Trophoblast cell (in vitro differentiated cells and primary cell): ENCODE results near the gene OR1F1.

Experiments
- DNase-seq, 2 donors: peaks; one replicate each; pipeline ENCODE4 v3.0.0-alpha.2; 2016
- H2AFZ ChIP-seq: 2 replicates; pipeline ENCODE4 v1.6.1; 2013; ENCODE audit warnings: low read length, moderate library complexity, mild to moderate bottlenecking; ENCODE audit not compliant: insufficient read depth, poor library complexity
- H2AK5ac ChIP-seq: 2 replicates; pipeline ENCODE4 v1.6.1; 2013; ENCODE audit warnings: mild to moderate bottlenecking, low read length
- H2BK120ac ChIP-seq: 2 replicates; pipeline ENCODE4 v1.6.1; 2013; ENCODE audit warnings: low read length, mild to moderate bottlenecking, moderate library complexity; ENCODE audit not compliant: insufficient read depth, poor library complexity
- H2BK12ac ChIP-seq: 2 replicates; pipeline ENCODE4 v1.6.1; 2013; ENCODE audit warnings: mild to moderate bottlenecking, low read length, moderate library complexity
- H2BK5ac ChIP-seq: 2 replicates; pipeline ENCODE4 v1.6.1; 2013; ENCODE audit warnings: low read length, low read depth, moderate library complexity, mild to moderate bottlenecking; ENCODE audit not compliant: poor library complexity
- H3K14ac ChIP-seq: 2 replicates; pipeline ENCODE4 v1.6.1; 2013; ENCODE audit warnings: mild to moderate bottlenecking, low read length
- H3K18ac ChIP-seq: 2 replicates; pipeline ENCODE4 v1.6.1; 2013; ENCODE audit warnings: mild to moderate bottlenecking, low read length
- H3K23ac ChIP-seq: 2 replicates; pipeline ENCODE4 v1.6.1; 2013; ENCODE audit warnings: low read length
- H3K27ac ChIP-seq: 2 replicates; pipeline ENCODE4 v1.5.1; 2013; ENCODE audit warnings: low read depth, mild to moderate bottlenecking, inconsistent platforms, low read length, moderate library complexity
- H3K27me3 ChIP-seq: 2 replicates; pipeline ENCODE4 v1.6.1; 2013; ENCODE audit warnings: inconsistent platforms, mild to moderate bottlenecking, low read length, moderate library complexity; ENCODE audit not compliant: insufficient read depth
- H3K36me3 ChIP-seq, 2 experiments: 1 replicate in 1 of 2; 2 replicates in 1 of 2; pipeline ENCODE4 v1.6.1; 2013; ENCODE audit warnings: low read length in 2 of 2, mild to moderate bottlenecking in 2 of 2, moderate library complexity in 1 of 2; ENCODE audit not compliant: insufficient read depth in 2 of 2, control insufficient read depth in 1 of 2
- H3K4ac ChIP-seq: 2 replicates; pipeline ENCODE4 v1.6.1; 2013; ENCODE audit warnings: low read depth, mild to moderate bottlenecking, low read length, moderate library complexity
- H3K4me1 ChIP-seq, 2 experiments: 1 replicate in 1 of 2; 2 replicates in 1 of 2; pipeline ENCODE4 v1.6.1; 2013; ENCODE audit warnings: low read length in 2 of 2, mild to moderate bottlenecking in 2 of 2, moderate library complexity in 1 of 2; ENCODE audit not compliant: insufficient read depth in 2 of 2, control insufficient read depth in 1 of 2
- H3K4me2 ChIP-seq: 2 replicates; pipeline ENCODE4 v1.6.1; 2013; ENCODE audit warnings: inconsistent platforms, mild to moderate bottlenecking, low read length, moderate library complexity
- H3K4me3 ChIP-seq: 2 replicates; pipeline ENCODE4 v1.5.1; 2013; ENCODE audit warnings: mild to moderate bottlenecking, low read depth, low read length, inconsistent platforms
- H3K79me1 ChIP-seq: one replicate; pipeline ENCODE4 v1.6.1; 2013; ENCODE audit warnings: low read length
- H3K79me2 ChIP-seq: 2 replicates; pipeline ENCODE4 v1.6.1; 2013; ENCODE audit warnings: low read length, mild to moderate bottlenecking; ENCODE audit not compliant: control insufficient read depth, insufficient read depth, poor library complexity
- H3K9ac ChIP-seq: 2 replicates; pipeline ENCODE4 v1.6.1; 2013; ENCODE audit warnings: mild to moderate bottlenecking, low read length
- H3K9me3 ChIP-seq: 2 replicates; pipeline ENCODE4 v1.6.1; 2013; ENCODE audit warnings: low read depth, mild to moderate bottlenecking, control low read depth, inconsistent platforms, low read length; ENCODE audit not compliant: insufficient read depth
- H4K12ac ChIP-seq: 2 replicates; pipeline ENCODE4 v1.6.1; 2013; ENCODE audit warnings: low read depth, mild to moderate bottlenecking, low read length, moderate library complexity
- H4K8ac ChIP-seq: 2 replicates; pipeline ENCODE4 v1.6.1; 2013; ENCODE audit warnings: low read depth, mild to moderate bottlenecking, low read length, moderate library complexity
- H4K91ac ChIP-seq: one replicate; pipeline ENCODE4 v1.6.1; 2013; ENCODE audit warnings: low read depth, mild to moderate bottlenecking, low read length, moderate library complexity
- WGBS: extraction: QIAGEN DNeasy Blood & Tissue Kit; methylation state at CpG from one replicate; pipeline ENCODE4 v1.1.7; 2013; ENCODE audit warnings: missing lambda C conversion rate; ENCODE audit not compliant: insufficient read length, insufficient coverage; ENCODE audit errors: extremely low coverage; 5-methylcytosine and 5-hydroxymethylcytosine counted together

OR1F1 gene

GRCh38 chr16:3149193-3149530 is 38.8 kb upstream of the OR1F1 start:
- no peak overlapping the region for H3K9ac ChIP-seq
- no peak overlapping the region for H3K4me2 ChIP-seq
- H2AFZ ChIP-seq: no peak overlapping the region
- DNase-seq: peak; percentile 10 to 42
- peaks cover 8% of the 10 kb centered on the region for H3K79me1 ChIP-seq
- no peak overlapping the region for H3K4ac ChIP-seq
- H2BK5ac ChIP-seq: no peak overlapping the region
- no peak overlapping the region for H4K8ac ChIP-seq
- no peak overlapping the region for H3K27ac ChIP-seq
- no peak overlapping the region for H2BK120ac ChIP-seq
- H3K27me3 ChIP-seq: no peaks in the 10 kb centered on the region
- no peak overlapping the region for H3K4me3 ChIP-seq
- WGBS: no CpG with 5 or more reads among the region's 6 CpGs
- no peak overlapping the region for H2AK5ac ChIP-seq
- H3K79me2 ChIP-seq: peaks cover 3% of the 10 kb centered on the region
- no peak overlapping the region for H3K18ac ChIP-seq
- no peak overlapping the region for H4K12ac ChIP-seq
- no peak overlapping the region for H3K23ac ChIP-seq
- no peaks in the 10 kb centered on the region for H3K36me3 ChIP-seq
- H3K14ac ChIP-seq: no peak overlapping the region
- H4K91ac ChIP-seq: no peak overlapping the region
- H3K9me3 ChIP-seq: no peaks in the 10 kb centered on the region
- no peak overlapping the region for H2BK12ac ChIP-seq
- peaks cover 4 to 10% of the 10 kb centered on the region in 2 experiments for H3K4me1 ChIP-seq

GRCh38 chr16:3149630-3150345 is 38.2 kb upstream of the OR1F1 start:
- H3K79me2 ChIP-seq: peaks cover 3% of the 10 kb centered on the region
- peak overlapping the region; percentile 24 for H2BK5ac ChIP-seq
- H3K36me3 ChIP-seq: no peaks in the 10 kb centered on the region
- peak overlapping the region; percentile 85 for H3K4me3 ChIP-seq
- H2AK5ac ChIP-seq: no peak overlapping the region
- H3K9me3 ChIP-seq: no peaks in the 10 kb centered on the region
- H3K4me2 ChIP-seq: peak overlapping the region; percentile 89
- H3K18ac ChIP-seq: peak overlapping the region; percentile 84
- H2BK12ac ChIP-seq: peak overlapping the region; percentile 2
- no peak overlapping the region for H3K4ac ChIP-seq
- peak; percentile 30 to 51 for DNase-seq
- H3K4me1 ChIP-seq: peaks cover 4 to 10% of the 10 kb centered on the region in 2 experiments
- H3K27ac ChIP-seq: peak overlapping the region; percentile 54
- H3K27me3 ChIP-seq: no peaks in the 10 kb centered on the region
- H3K79me1 ChIP-seq: peaks cover 8% of the 10 kb centered on the region
- peak overlapping the region; percentile 40 for H4K12ac ChIP-seq
- peak overlapping the region; percentile 46 for H2AFZ ChIP-seq
- H2BK120ac ChIP-seq: peak overlapping the region; percentile 29
- no CpG with 5 or more reads among the region's 41 CpGs for WGBS
- peak overlapping the region; percentile 64 for H3K9ac ChIP-seq
- peak overlapping the region; percentile 87 for H4K91ac ChIP-seq
- H3K23ac ChIP-seq: no peak overlapping the region
- H3K14ac ChIP-seq: peak overlapping the region; percentile 80
- peak overlapping the region; percentile 87 for H4K8ac ChIP-seq

DNA sequence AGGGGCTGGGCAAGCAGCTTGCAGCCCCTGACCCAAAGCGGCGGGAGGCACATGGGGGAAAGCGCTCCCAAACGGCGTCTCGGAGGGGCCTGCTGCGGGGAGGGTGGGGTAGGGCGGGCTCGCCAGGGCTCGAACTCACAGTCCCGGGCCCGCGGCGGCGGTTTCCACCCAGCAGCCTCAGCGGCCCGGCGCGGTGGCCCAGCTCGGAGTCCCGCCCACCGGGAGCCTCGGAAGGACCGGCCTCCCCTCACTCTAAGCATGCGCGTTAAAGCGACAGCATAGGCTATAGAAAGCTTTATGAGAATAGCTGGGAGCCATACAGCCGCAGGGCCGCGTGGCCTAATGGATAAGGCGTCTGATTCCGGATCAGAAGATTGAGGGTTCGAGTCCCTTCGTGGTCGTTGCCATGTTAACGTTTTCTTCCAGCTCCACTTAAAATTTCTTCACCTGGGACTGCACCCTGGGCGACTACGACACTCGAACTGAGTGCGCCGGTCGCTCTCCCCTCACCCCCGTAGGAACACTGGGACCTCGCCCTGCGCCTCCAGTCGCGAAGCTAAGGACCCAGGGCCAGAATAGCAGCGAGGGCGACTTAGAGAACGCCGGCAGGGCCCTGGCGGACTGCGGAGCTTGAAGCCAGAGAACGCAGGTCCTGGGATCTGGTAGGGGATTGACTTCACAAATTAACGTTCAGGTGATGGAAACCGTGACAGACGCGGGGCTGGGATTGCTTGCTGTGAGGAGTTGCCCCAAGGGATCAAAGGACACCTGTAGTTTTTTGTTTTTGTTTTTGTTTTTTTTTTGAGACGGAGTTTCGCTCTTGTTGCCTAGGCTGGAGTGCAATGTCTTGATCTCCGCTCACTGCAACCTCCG is 37.4 kb upstream of the OR1F1 start:
- peak overlapping the region; percentile 54 for H3K27ac ChIP-seq
- peak overlapping the region; percentile 80 for H3K14ac ChIP-seq
- H3K18ac ChIP-seq: peak overlapping the region; percentile 84
- peak overlapping the region; percentile 29 for H2BK120ac ChIP-seq
- H3K9me3 ChIP-seq: no peaks in the 10 kb centered on the region
- H3K79me1 ChIP-seq: peaks cover 8% of the 10 kb centered on the region
- no peaks in the 10 kb centered on the region for H3K27me3 ChIP-seq
- H3K4me1 ChIP-seq: peaks cover 4 to 10% of the 10 kb centered on the region in 2 experiments
- H4K91ac ChIP-seq: peak overlapping the region; percentile 87
- no CpG with 5 or more reads among the region's 62 CpGs for WGBS
- H3K36me3 ChIP-seq: no peaks in the 10 kb centered on the region
- peak overlapping the region; percentile 87 for H4K8ac ChIP-seq
- H3K4me2 ChIP-seq: peak overlapping the region; percentile 89
- peak; percentile 99 to 100 for DNase-seq
- peak overlapping the region; percentile 85 for H3K4me3 ChIP-seq
- peak overlapping the region; percentile 40 for H4K12ac ChIP-seq
- peaks cover 3% of the 10 kb centered on the region for H3K79me2 ChIP-seq
- H2BK12ac ChIP-seq: peak overlapping the region; percentile 2
- H2BK5ac ChIP-seq: peak overlapping the region; percentile 24
- H3K9ac ChIP-seq: peak overlapping the region; percentile 64
- no peak overlapping the region for H2AK5ac ChIP-seq
- peak overlapping the region; percentile 37 for H2AFZ ChIP-seq
- H3K4ac ChIP-seq: no peak overlapping the region
- no peak overlapping the region for H3K23ac ChIP-seq

GRCh38 chr16:3152027-3152276 is 36.1 kb upstream of the OR1F1 start:
- H4K91ac ChIP-seq: no peak overlapping the region
- H3K4me2 ChIP-seq: peak overlapping the region; percentile 77
- WGBS: no CpG with 5 or more reads among the region's 15 CpGs
- H2AFZ ChIP-seq: no peak overlapping the region
- H3K4me3 ChIP-seq: no peak overlapping the region
- peaks cover 4 to 10% of the 10 kb centered on the region in 2 experiments for H3K4me1 ChIP-seq
- DNase-seq: no peak
- no peak overlapping the region for H2BK12ac ChIP-seq
- no peak overlapping the region for H2BK120ac ChIP-seq
- no peak overlapping the region for H3K4ac ChIP-seq
- no peak overlapping the region for H3K14ac ChIP-seq
- no peaks in the 10 kb centered on the region for H3K36me3 ChIP-seq
- no peak overlapping the region for H3K27ac ChIP-seq
- H3K18ac ChIP-seq: no peak overlapping the region
- H3K23ac ChIP-seq: no peak overlapping the region
- H4K12ac ChIP-seq: no peak overlapping the region
- H4K8ac ChIP-seq: no peak overlapping the region
- H2AK5ac ChIP-seq: no peak overlapping the region
- no peaks in the 10 kb centered on the region for H3K27me3 ChIP-seq
- peaks cover 8% of the 10 kb centered on the region for H3K79me1 ChIP-seq
- H3K9ac ChIP-seq: no peak overlapping the region
- peaks cover 3% of the 10 kb centered on the region for H3K79me2 ChIP-seq
- H2BK5ac ChIP-seq: no peak overlapping the region
- no peaks in the 10 kb centered on the region for H3K9me3 ChIP-seq
